OCI-LY1 (cell line): ENCODE measurements around the gene SEMA3B.

Experiments
- CTCF ChIP-seq: fragments of 200-600 bp; sonication (generic), shearing (Covaris generic); IDR thresholded peaks from 2 replicates; pipeline ENCODE4 v1.5.1; 2017; ENCODE audit warnings: mild to moderate bottlenecking, antibody characterized with exemption, low read length, moderate library complexity, mixed read lengths
- EZH2 ChIP-seq: fragments of 200-600 bp; sonication (generic), shearing (Covaris generic); IDR thresholded peaks from 2 replicates; pipeline ENCODE4 v1.8.0; 2017; ENCODE audit warnings: borderline replicate concordance, mixed run types, mild to moderate bottlenecking, antibody characterized with exemption, low read length, moderate library complexity, mixed read lengths

DNA sequence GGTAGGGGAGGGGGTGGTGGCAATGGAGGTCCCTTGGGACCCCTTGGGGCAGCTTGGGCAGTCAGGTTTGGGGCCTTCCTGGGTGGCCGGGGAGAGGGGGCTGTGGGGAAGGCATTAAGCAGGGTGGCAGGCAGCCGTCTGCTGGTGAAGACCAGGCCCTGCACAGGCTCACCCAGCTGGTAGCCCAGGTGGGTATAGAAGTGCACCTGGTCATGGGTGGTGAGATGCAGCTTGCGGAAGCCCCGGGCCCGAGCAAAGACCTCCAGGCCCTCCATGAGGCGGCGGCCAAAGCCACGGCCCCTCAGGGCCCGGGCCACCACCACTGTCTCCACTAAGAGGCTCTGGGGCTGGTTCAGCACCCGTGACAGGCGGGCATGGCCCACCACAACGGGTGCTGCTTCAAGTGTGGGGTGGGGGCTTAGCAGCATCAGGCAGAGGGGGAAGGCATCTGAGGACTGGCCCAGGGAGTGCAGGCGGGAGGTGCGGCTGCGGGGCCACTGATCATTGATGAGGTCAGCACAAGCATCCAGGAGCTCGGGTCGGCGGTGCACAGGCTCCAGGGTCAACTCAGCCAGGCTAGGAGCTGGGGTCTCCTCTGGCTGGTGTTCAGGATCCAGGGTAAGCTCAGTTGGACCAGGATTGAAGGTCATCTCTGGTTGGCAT is 27.9 kb downstream of the SEMA3B start:
- TF ChIP-seq CTCF (no peak), EZH2 (no peak)
